Stomach (tissue), 4 donors: ENCODE data around the gene ITCH.

Experiments
- EP300 ChIP-seq: sonication (generic); formaldehyde crosslinking; IDR thresholded peaks from one replicate; pipeline ENCODE4 v1.6.1; 2017; ENCODE audit warnings: antibody characterized with exemption
- POLR2A ChIP-seq, 4 donors: fragments of 450-650 bp; IDR thresholded peaks; one replicate each; pipeline ENCODE4 v1.6.1; 2016; ENCODE audit warnings: antibody characterized with exemption in 4 of 4, control low read depth in 2 of 4, mild to moderate bottlenecking in 1 of 4, moderate library complexity in 1 of 4
- POLR2AphosphoS5 ChIP-seq, 3 donors: sonication (generic); formaldehyde crosslinking; IDR thresholded peaks; one replicate each; pipeline ENCODE4 v1.6.1; 2016; ENCODE audit warnings: antibody characterized with exemption in 3 of 3
- TF ChIP-seq, protein P1 (sequence below), 7 experiments: fragments of 450-650 bp in 4 of 7; fragments of 200-600 bp in 3 of 7; sonication (generic) in 3 of 7; IDR thresholded peaks; one replicate each; pipeline ENCODE4 v1.5.1; 2016 to 2019; ENCODE audit warnings: antibody characterized with exemption in 7 of 7, control low read depth in 2 of 7, mild to moderate bottlenecking in 1 of 7

DNA sequence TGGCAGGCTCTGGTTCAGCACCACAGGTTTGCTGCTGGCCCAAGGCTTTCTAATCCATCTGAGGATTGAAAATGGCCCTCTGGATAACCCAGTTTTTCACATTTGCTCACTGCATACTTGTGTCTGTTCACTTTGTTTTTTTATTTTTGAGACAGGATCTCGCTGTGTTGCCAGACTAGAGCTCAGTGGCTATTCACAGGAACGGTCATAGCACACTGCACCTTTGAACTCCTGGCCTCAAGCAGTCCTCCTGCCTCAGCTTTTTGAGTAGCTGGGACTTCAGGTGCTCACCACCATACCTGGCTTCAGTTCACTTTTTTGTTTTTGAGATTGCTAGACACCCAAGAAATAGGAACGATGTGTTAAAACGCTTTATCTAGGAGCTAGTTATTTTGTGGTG, 57.9 kb downstream of the ITCH start:
- TF ChIP-seq POLR2A (IDR thresholded peaks at IDR 0.05) (no peak), EP300 (no peak), POLR2AphosphoS5 (IDR thresholded peaks at IDR 0.05) (no peak)
- TF ChIP-seq, protein P1, sequence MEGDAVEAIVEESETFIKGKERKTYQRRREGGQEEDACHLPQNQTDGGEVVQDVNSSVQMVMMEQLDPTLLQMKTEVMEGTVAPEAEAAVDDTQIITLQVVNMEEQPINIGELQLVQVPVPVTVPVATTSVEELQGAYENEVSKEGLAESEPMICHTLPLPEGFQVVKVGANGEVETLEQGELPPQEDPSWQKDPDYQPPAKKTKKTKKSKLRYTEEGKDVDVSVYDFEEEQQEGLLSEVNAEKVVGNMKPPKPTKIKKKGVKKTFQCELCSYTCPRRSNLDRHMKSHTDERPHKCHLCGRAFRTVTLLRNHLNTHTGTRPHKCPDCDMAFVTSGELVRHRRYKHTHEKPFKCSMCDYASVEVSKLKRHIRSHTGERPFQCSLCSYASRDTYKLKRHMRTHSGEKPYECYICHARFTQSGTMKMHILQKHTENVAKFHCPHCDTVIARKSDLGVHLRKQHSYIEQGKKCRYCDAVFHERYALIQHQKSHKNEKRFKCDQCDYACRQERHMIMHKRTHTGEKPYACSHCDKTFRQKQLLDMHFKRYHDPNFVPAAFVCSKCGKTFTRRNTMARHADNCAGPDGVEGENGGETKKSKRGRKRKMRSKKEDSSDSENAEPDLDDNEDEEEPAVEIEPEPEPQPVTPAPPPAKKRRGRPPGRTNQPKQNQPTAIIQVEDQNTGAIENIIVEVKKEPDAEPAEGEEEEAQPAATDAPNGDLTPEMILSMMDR (IDR thresholded peaks at IDR 0.05): no peak
